ENCODE data around the gene CDH6. TPM values are rescaled to one million over a fixed set of nuclear protein-coding genes. Genes with fewer than 3 reads are reported as not detected.

CDH6 gene
- total RNA-seq, 1 donor from 2014 or later, result 7.2 TPM

DNA sequence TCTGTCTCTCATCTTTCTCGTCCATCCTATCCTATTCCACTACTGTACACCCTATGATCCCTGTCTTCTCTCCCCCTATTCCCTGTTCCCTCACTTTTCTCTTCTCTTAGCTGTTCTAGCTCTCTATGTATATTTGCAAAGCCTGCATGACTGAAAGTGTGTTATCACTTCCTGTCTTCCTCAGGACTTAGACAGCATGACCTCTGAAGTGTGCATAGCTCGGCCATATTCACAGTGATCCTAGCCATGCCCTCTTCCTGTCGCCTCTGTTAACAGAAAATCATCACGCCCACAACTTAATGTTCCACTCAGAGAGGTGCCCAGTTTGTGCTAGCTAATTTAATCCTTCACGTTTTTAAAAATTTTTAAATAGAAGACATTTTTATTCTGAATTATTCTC is 35.8 kb upstream of the CDH6 start:
- TF ChIP-seq, protein P1, sequence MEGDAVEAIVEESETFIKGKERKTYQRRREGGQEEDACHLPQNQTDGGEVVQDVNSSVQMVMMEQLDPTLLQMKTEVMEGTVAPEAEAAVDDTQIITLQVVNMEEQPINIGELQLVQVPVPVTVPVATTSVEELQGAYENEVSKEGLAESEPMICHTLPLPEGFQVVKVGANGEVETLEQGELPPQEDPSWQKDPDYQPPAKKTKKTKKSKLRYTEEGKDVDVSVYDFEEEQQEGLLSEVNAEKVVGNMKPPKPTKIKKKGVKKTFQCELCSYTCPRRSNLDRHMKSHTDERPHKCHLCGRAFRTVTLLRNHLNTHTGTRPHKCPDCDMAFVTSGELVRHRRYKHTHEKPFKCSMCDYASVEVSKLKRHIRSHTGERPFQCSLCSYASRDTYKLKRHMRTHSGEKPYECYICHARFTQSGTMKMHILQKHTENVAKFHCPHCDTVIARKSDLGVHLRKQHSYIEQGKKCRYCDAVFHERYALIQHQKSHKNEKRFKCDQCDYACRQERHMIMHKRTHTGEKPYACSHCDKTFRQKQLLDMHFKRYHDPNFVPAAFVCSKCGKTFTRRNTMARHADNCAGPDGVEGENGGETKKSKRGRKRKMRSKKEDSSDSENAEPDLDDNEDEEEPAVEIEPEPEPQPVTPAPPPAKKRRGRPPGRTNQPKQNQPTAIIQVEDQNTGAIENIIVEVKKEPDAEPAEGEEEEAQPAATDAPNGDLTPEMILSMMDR (IDR thresholded peaks at IDR 0.05), result no peak
- DNase-seq, result no peak
- Histone ChIP-seq H3K27ac (no peak overlapping the region), H3K4me1 (no peaks in the 10 kb centered on the region), H3K4me3 (no peak overlapping the region), H3K9me3 (no peaks in the 10 kb centered on the region), H3K27me3 (ENCODE audit: low read depth) (no peaks in the 10 kb centered on the region), H3K36me3 (no peaks in the 10 kb centered on the region)
- intact Hi-C loops (cut with DNase I), result no loop called here
- ATAC-seq, result no peak

DNA sequence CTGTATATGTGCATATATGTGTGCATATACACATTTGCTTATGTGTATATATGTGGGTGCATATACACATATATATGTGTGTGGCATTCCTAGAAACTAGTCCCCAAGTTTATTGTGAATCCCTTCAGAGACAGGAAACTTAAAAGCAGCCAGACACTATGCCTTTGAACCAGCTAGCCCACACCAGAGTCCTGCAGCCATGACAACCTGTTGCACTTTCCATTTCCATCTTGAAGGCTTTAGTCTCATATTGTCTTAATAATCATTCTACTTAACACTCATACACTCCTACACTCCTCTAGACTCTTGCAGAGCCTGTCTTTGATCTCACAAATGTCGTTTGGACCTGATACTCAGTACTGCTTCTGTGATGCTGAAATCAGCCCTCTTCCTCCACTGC is 34.8 kb upstream of the CDH6 start:
- no peak for ATAC-seq

DNA sequence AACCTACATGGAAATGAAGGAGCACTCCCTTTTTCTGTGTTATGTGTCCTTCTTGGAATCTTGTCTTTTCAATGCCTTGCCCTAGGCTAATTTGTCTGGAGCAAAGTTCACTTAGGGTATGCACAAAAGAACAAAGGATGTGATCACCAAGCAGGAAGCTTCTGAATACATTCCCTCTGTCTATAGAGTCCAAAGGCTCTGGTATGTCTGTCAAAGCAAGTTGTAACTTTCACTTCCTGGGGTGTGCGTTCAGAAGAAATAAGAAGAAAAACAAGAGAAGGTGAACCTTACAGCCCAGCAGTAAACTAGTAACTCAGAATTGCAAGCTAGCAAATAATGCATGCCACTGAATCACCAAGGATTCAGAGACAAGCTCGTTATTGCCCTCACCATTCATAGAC is 31.7 kb upstream of the CDH6 start:
- Histone ChIP-seq H3K27me3 (ENCODE audit: low read depth) (no peaks in the 10 kb centered on the region), H3K27ac (no peak overlapping the region), H3K9me3 (no peaks in the 10 kb centered on the region), H3K4me1 (no peaks in the 10 kb centered on the region), H3K4me3 (no peak overlapping the region), H3K36me3 (no peaks in the 10 kb centered on the region)
- intact Hi-C loops (cut with DNase I), result no loop called here
- TF ChIP-seq, protein P1 (IDR thresholded peaks at IDR 0.05), result no peak
- no peak for ATAC-seq
- DNase-seq, result no peak

More for the DNA sequence above, 34.8 kb upstream of the CDH6 start:
- Histone ChIP-seq H3K9me3 (no peaks in the 10 kb centered on the region), H3K36me3 (no peaks in the 10 kb centered on the region), H3K27me3 (ENCODE audit: low read depth) (no peaks in the 10 kb centered on the region), H3K4me1 (no peaks in the 10 kb centered on the region), H3K27ac (no peak overlapping the region), H3K4me3 (no peak overlapping the region)
- no peak for DNase-seq
- intact Hi-C loops (cut with DNase I), result no loop called here
- TF ChIP-seq, protein P1 (IDR thresholded peaks at IDR 0.05), result no peak

DNA sequence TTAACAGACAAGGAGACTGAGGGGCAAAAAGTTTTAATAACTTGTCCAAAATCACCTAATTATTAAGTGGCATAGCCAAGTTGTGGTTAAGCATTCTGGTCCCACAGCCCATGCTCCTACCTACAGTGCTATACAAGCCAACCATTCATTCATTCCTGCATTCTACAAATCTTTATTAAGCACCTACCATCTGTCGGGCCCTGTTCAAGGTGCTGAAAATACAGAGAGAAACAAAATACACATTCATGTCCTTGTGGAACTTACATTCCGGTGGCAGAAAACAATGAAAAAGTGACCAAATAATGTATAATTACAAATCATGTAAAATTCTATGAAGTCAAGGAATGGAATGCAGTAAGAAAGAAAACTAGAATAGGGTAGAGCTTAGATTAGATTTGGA is 27.8 kb upstream of the CDH6 start:
- H3K9me3 ChIP-seq, result no peaks in the 10 kb centered on the region
- H3K27me3 ChIP-seq (ENCODE audit: low read depth), result no peaks in the 10 kb centered on the region
- H3K4me1 ChIP-seq, result no peaks in the 10 kb centered on the region
- no peak overlapping the region for H3K4me3 ChIP-seq
- intact Hi-C loops (cut with DNase I), result no loop called here
- TF ChIP-seq, protein P1 (IDR thresholded peaks at IDR 0.05), result no peak
- H3K36me3 ChIP-seq, result no peaks in the 10 kb centered on the region
- DNase-seq (no peak), ATAC-seq (no peak)
- no peak overlapping the region for H3K27ac ChIP-seq

DNA sequence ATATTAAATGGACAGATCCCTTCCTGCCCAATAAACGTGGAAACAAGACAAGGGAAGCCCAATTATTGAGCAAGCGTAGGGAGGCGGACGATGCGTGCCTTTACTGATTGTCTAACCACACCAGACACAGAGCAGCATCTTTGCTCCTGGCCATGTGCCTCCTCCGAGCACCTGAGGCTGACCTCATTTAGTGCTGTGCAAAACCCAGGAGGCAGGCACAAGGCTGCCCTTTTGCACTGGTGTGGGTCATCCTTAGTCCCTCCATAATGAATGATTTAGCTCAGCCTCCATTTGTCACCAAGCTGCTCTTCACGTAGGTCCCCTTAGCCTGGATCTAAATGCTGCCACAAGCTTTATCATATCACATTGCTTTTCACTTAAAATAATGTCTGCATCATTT is 24.1 kb upstream of the CDH6 start:
- Histone ChIP-seq H3K4me3 (no peak overlapping the region), H3K36me3 (no peaks in the 10 kb centered on the region), H3K27ac (no peak overlapping the region), H3K4me1 (no peaks in the 10 kb centered on the region), H3K9me3 (no peaks in the 10 kb centered on the region), H3K27me3 (ENCODE audit: low read depth) (no peaks in the 10 kb centered on the region)
- TF ChIP-seq, protein P1 (IDR thresholded peaks at IDR 0.05), result no peak
- ATAC-seq (no peak), DNase-seq (no peak)
- intact Hi-C loops (cut with DNase I), result no loop called here

DNA sequence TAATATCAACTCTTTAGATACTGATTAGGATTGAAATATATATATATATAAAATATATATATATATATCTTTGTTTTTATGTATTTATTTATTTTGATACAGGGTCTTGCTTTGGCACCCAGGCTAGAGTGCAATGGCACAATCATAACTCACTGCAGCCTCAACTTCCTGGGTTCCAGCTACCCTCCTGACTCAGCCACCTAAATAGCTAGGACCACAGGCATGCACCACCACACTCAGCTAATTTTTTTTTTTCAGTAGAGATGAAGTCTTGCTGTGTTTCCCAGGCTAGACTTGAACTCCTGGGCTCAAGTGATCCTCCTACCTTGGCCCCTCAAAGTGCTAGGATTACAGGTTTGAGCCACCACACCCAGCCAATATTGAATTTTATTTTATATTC is 20.6 kb upstream of the CDH6 start:
- TF ChIP-seq, protein P1 (IDR thresholded peaks at IDR 0.05), result no peak
- DNase-seq (no peak), ATAC-seq (no peak)
- Histone ChIP-seq H3K27ac (no peak overlapping the region), H3K4me3 (no peak overlapping the region), H3K9me3 (no peaks in the 10 kb centered on the region), H3K27me3 (ENCODE audit: low read depth) (no peaks in the 10 kb centered on the region), H3K4me1 (no peaks in the 10 kb centered on the region), H3K36me3 (no peaks in the 10 kb centered on the region)
- intact Hi-C loops (cut with DNase I), result no loop called here

All from lower lobe of right lung (tissue), 2 donors.